Jurkat, Clone E6-1 (cell line): ENCODE results near the gene CAPN8.

Experiments used
- DNase-seq: peaks from one replicate; pipeline ENCODE4 v3.0.0-alpha.2; 2011; ENCODE audit warnings: low read depth, low spot score
- H3K4me3 ChIP-seq: 2 replicates; pipeline ENCODE4 v1.5.1; 2011; ENCODE audit warnings: mild to moderate bottlenecking, low read length, control low read depth, moderate library complexity

The CAPN8 gene

DNA sequence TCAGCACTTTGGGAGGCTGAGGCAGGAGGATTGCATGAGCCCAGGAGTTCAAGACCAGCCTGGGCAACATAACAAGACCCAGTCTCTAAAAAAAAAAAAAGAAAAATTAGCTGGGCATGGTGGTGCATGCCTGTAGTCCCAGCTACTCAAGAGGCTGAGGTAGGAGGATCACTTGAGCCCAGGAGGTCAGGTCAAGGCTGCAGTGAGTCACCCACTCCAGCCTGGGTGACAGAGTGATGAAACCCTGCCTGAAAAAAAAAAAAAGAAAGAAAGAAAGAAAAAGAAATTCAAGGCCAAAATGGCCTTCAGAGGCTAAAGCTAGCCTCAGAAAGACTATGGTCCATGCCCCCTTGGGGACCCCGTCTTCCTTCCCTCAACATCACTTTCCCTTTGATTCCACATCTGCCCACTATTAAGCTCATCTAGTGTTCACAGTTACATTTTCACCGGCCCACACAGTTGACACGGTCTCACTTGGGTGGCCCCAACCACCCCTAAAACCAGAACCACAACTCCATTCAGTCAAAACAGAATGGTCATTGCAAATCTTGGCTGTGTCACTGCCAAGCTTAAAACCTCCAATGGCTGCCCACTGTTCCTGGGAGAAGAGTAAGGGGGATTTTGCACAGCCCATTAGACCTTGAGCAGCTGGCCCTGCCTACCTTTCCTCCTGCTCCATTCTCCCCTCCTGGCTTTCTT lies 2.1 kb upstream of the CAPN8 start:
- no peak for DNase-seq
- H3K4me3 ChIP-seq = no peak overlapping the region

DNA sequence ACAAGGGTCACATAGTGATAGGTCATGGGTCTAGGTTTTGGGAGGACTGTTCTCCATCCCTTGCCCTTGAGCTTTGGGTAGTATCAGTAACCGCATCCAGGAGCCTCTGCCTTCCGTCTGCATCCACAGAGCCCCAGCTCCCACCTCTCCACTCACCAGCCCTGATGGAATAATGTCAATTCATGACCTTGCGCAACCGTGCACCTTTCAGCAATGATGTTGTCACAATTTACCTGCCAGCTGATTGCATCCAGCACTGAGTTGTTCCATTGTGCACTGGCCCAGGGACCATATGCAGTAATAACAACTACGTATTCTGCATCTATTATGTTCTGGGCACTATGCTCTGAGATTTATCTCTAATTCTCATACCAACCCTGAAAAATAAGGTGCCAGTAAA lies 1.4 kb downstream of the CAPN8 start:
- H3K4me3 ChIP-seq = no peak overlapping the region
- DNase-seq = no peak

DNA sequence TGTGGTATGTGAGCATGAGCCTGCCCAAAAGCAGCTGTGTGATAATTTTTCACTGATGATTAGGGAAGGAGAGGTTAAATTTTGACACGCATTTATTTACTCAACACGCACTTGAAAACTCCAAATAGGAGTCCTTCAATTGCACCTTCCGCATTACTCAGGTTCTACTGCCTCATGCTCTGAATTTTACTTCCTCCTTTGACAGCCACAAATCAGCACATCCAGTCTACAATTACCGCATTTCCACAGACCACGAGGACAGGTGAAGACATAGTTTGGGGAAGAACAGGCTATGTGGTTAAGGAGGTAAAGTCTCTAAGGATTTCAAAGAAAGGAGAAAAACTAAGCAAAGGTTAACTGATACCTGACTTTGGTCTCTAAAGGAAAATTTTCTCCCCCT lies 2.6 kb downstream of the CAPN8 start:
- DNase-seq = no peak

DNA sequence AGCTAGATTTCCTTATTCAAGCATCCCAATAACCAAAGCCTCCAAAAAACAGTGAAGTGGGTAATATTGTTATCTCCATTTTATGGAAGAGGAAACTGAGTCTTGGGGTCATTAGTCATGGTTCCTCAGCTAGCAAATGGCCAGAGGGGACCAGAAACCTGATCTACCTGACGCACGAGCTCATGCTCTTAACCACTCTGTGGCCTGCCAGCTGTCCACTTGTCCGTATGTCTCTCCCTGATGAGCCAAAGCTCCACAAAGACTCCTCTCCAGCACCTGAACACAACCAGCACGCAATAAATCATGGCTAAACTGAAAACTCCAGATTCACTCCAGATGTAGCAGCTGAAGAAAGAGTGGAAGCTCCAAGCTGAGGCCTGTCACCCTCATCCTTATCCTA lies 5.8 kb downstream of the CAPN8 start:
- no peak for DNase-seq
- H3K4me3 ChIP-seq = no peak overlapping the region

More for the DNA sequence above, 2.6 kb downstream of the CAPN8 start:
- H3K4me3 ChIP-seq = no peak overlapping the region

DNA sequence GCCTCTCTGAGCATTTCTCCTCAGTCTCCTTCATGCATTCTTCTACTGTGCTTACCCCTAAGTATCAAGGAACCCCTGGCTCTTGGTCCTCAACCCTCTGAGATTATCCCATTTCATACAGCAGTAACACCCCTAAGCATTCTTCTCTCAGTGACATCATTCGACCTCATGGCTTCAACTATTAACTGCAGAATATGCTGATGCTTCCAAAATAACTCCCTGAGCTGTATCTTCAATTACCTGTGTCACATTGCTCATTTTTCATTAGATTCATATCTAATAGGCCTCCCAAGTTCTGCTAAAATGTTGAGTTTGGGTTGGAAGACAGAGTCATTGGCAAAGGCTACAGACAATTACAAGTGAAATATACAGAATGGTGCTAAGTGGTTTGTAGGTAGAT lies 7.5 kb downstream of the CAPN8 start:
- H3K4me3 ChIP-seq = no peak overlapping the region
- DNase-seq = no peak

DNA sequence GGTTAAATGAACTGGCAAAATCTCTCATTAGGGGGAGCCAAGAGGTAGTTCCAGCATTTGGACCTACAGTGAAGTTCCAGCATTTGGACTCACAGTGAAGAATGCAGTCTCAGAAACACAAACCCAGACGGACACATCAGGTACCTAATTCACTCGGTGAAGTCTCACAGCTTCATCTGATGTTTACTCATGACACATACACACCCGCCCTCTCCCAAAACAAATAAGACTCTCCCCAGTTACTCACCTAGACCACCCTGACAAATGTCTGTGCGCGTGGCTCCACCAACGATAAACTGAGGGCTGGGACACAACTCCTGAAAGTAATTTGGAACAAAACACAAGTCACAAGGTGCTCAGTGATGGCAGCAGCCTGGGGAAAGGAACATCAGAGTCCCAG lies 11.4 kb downstream of the CAPN8 start:
- no peak overlapping the region for H3K4me3 ChIP-seq
- no peak for DNase-seq

DNA sequence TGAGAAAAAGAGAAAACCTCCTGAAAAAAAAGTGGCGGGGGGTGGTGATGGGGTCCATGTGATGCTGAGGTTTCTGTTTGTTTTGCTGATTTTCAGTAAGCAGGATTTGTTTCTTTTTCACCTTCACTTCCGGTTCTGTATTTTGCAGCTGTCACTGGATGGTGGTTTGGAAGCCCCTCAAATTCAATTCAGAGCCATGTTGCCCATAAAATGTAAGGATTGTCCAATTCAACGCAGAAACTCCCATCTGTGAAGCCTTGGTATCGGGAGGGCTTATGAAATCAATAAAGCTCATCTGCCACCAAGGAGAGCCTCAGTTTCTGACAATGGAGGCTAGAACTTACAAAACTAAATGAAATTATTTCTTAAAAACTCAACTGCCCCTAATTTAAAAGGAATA lies 12.1 kb downstream of the CAPN8 start:
- no peak overlapping the region for H3K4me3 ChIP-seq
- DNase-seq = no peak

DNA sequence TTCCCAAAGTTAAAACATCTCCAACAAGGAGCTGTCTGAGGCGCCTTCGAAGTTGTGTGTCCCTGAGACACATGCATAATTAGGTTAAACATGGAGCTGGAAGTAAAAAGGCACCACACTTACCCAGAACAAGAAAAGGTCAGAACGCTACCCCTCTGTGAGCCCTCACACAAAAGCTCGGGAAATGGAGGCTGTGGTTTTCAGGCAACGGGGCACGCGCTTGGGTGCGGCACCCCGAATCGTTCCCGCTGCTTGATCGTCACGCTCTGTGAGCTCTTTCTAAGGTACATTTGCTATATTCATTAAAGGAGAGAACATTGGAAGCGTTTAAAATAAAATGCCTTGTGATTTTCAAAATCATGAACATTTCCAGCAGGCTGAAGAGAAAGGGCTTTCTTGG lies 12.5 kb downstream of the CAPN8 start:
- no peak for DNase-seq
- H3K4me3 ChIP-seq = peak overlapping the region; percentile 10; the same call in 1 of the 2 replicates

DNA sequence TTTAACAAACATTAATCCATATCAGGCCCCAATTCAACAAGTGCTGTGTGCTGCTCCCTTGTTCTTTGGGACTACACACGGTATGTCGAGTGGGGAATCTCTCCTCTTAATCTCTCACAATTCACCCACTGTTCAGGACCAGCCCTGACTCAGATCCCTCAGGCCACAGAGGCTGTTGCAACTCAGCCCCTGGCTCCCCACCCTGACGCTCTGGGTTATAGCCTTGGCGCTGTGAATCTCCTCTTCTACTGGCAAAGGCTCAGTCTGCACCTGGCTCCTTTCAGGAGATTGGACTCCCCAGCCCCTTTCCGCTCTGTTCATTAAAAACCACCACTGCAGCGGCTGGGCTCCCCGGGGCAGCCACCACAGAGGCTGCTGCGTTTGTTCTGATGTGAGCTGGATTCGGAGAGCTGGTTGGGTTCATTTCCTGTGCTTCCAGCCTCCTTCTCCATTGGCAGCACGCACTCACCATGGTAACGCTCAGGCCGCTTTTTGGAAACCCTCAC lies 13.0 kb downstream of the CAPN8 start:
- peak overlapping the region; percentile 10; the same call in 1 of the 2 replicates for H3K4me3 ChIP-seq
- DNase-seq = peak; percentile 78

DNA sequence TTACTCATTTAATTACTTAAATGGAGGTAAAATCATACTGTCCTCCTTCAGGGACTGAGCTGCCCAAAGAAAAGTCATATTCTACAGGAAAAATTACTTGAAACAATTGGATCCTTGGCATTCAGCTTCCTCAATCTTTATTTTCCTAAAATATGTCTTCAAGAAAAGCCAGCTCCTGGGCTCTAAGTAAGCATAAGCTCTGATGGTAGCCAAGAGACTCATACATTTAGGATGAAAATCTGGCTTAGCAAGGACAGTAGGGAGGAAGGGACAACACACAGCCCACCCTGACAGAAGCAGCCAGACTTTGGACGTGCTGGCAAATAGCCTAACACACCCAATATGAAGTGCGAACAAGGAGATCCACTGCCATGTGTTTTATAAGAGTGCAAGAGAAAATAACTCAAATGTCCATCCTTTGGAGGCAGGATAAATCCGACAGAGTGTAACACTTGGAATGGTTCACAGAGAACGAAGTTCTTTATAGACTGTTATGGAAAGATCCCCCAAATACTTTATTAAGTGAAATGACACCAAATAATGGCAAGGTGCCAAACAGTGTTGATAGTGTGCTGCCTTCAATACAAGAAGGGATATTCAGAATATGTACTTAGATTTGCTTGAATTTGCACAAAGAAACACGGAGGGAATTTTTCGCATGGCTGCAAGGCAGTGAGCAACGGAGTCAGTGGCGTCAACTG lies 14.1 kb downstream of the CAPN8 start:
- DNase-seq = no peak
- H3K4me3 ChIP-seq = no peak overlapping the region

DNA sequence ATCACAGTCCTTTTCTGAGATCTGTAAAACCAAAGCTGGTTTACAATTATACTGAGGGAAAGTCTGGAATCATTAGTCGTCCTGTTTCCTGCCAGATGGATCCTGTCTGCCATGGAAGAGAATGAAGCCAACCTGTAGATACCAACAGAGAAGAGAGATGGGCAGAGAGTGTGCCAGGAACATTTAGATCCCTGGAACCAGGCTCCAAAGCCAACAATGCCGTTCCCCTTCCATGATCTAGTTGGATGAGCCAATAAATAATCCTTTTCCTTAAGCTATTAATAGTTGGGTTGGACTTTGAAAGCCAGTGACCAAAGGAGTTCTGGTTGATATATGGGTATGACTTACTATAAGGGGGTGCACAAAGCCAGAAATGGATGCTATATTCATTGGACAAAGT lies 15.0 kb downstream of the CAPN8 start:
- H3K4me3 ChIP-seq = no peak overlapping the region
- DNase-seq = no peak

DNA sequence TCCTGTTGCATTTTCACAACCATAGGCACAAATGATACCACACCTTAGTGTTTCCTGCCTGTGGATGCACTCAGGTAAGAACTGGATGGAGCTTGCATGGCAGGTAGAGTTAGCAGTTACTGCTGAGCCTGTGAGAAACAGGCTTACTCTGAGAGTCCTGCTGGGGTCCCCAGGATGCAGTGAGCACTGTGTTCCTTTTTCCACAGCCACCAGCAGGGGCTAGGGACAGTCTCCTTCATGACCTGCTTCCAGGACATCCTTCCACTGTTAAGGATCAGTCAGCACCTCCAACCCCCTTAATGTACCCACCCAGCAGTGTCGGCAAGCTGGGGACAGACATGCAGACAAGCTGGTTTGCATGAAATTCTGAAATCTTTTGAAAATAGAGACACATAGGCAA lies 16.3 kb downstream of the CAPN8 start:
- no peak for DNase-seq
- H3K4me3 ChIP-seq = no peak overlapping the region

DNA sequence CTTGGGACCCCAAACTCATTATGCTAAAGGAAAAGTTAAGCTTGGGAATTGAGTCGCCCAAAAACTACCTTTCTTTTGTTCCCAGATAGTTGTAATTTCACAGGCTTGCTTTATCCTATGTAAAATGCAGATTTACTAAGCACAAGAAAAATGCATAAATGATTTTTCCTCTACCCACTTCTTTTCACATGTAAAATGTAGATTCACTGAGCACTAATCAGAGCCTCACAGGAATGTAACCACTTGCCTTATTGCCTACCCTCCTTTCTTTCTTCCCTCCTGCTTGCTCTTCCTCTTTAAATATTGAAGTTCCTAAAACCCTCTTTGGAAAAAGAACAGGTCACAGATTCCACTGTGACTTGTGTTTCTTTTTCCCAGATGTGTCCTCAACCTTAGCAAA lies 18.3 kb downstream of the CAPN8 start:
- no peak overlapping the region for H3K4me3 ChIP-seq
- DNase-seq = no peak

DNA sequence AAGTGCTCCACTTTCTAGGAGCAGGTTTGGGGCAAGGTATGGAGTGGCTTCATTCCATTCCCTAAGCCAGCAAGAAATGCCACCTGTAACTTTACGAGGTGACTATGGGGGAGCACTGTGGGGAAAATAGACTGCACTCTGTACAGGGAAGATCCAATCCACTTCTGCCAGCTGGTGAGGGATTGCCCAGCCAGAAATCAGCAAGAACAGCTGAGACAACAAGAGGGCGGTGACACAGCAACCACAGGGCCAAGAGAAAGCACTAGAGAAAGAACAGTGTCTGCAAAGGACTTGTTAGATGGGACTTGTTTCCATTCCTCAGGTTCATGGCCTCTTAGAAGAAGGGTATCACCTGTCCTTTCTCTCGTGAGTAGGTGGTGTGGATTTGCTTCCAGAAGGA lies 19.6 kb downstream of the CAPN8 start:
- H3K4me3 ChIP-seq = no peak overlapping the region
- DNase-seq = no peak

DNA sequence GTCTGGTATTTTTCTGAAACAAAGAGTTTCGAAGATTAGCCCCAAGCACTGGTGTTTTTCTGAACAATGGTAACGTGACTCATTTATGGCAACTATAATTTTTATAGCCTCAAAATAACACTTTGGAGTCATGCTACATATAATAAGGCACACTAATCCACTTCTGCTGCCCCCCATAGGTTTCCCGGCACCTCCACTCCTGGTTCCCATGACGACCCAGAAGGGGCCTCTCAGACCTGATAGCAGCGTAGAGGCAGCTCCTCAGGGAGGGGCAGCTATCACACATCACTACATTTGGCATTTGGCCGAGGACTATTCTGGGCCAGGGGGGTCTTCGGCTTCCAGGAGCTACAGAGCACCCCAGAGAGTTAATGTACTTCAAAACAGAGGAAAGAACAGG lies 23.3 kb downstream of the CAPN8 start:
- DNase-seq = no peak
- no peak overlapping the region for H3K4me3 ChIP-seq

DNA sequence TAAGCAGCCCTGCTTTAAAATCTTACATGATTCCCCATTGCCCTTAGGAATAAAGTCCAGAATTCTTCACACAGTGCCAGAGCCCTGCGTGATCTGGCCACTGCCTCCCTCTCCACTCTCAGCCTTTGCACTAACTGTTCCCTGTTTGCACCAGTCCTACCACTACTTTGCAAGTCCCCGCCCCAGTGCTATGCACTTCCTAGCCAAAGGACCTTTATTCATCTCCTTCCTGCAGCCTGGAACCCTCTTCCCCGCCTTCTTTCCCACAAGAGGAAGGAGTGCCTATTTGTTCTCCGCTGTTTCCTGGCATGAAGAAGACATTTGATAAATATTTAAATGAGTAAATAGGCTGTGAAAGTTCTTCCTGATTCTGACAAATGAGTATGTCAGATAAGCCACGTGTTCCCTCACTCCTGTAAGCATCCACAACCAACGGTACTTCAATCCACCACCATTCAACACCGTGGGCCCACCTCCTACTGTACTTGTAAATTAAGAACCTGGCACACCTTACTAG lies 23.9 kb downstream of the CAPN8 start:
- H3K4me3 ChIP-seq = no peak overlapping the region
- no peak for DNase-seq

DNA sequence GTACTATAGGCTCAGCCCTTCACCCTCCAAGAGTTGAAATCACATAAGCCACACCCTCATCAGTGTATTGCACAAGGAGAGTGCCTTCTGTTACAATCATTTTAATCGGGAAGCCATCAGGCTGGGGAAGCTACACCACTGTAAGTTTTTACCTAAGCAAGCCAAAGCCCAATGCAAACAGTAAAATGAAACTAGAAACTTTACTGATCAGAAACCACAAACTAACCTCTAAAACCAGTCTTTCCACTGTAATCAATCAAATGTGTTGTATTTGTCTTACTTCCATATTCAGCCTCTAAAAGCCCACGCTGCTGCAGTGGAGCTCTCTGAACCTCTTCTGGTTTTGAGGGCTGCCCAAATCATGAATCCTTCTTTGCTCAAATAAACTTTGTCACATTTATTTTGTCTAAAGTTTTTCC lies 26.2 kb downstream of the CAPN8 start:
- no peak overlapping the region for H3K4me3 ChIP-seq
- peak; percentile 44 for DNase-seq

DNA sequence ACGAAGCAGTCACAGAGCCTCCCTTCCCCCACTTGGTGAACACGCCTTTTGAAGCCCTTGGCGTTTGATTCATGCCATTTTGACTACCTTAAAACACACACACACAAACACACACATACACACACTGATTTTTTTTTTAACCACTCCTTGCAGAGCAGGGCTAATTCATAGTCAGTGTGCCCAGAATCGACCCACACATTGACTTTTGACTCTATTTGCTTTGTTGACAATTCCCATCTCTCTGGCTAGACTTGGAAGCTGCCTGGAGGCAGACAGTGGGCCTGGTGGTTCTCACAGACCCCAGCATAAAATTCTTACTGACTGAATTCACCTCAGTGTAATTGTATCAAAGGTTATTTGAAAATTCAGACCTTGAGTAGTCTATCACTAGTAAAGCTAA lies 30.3 kb downstream of the CAPN8 start:
- DNase-seq = no peak
- no peak overlapping the region for H3K4me3 ChIP-seq

DNA sequence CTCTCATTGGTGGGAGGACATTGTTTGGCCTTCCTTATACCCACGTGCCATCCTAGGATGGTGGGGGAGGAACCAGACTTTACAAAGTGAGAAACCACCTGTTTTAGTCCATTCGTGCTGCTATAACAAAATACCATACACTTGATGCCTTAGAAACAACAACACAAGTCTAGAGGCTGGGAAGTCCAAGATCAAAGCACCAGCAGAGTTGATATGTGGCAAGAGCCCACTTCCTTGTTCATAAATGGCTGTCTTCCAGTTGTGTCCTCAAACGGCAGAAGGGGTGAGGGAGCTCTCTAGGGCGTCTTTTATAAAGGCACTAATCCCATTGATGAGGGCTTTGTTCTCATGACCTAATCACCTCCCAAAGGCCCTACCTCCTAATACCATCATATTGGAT lies 31.1 kb downstream of the CAPN8 start:
- no peak overlapping the region for H3K4me3 ChIP-seq
- peak; percentile 67 for DNase-seq

DNA sequence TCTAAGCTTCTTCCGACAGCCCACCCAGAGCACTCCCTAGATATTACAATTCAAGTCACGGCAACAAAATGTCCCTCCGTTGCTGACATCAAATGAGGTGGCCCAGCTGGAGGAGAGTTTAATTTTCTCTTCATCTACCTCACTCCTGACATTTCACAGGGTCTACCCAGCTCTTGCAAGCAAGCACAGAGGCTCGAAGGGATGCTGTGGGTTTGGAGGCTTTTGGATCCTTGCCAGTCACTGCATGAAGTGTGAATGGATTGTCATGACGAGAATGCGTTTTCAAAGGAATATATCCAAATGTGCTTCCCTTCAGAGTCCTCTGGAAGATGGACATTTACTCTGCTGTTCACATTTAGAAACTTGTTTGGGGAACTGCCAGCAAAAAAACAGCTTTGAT lies 33.5 kb downstream of the CAPN8 start:
- H3K4me3 ChIP-seq = no peak overlapping the region
- no peak for DNase-seq

DNA sequence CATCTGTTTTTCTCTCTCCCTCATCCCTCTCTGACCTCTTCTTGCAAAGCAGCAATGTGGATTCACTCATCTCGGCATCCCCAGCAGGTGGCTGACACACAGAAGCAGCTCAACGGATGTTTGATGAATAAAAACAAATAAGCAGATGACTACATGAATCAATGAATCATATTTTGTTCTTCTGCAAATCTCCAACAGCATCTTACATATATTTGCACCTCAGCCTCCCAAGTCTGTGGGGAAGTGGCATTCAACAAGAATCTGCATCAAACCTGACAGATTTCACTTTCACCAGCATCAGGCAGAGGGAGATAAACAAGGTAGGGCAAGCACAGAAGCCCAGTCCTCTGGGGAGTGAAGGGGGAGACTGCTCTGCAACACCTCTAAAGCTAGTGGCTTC lies 34.0 kb downstream of the CAPN8 start:
- DNase-seq = no peak
- H3K4me3 ChIP-seq = no peak overlapping the region
